ENCODE results near the gene PRLH.

DNA sequence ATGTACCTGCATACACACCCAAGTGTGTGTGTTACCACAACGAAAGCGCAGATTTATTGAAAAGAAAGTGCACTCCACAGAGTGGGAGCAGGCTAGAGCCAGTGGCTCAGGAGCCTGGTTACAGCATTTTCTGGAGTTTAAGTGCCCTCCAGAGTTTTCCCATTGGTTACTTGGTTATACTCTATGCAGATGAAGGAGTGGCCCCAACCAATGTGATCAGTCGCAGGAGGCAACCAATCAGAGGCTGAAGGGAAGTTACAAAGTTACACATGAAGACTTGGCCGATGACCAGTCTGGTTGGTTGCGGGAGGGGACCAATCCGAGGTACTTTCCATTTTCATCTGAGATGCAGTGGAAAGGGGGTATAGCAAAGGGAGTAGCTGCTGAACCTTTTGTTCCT, 13.5 kb upstream of the PRLH start:
- TF ChIP-seq CTCF (IDR thresholded peaks at IDR 0.05; ENCODE audit: low read depth, low read length, missing input control) (no peak), RAD21 (IDR thresholded peaks at IDR 0.05) (no peak), EGR1 (IDR thresholded peaks at IDR 0.05; ENCODE audit: low read depth in 2 of 2) (no peak), REST (IDR thresholded peaks at IDR 0.05) (no peak), SP1 (IDR thresholded peaks at IDR 0.05) (no peak), RXRA (IDR thresholded peaks at IDR 0.05) (no peak)

All from liver (tissue), 3 donors.